Large intestine (tissue), 12 donors: ENCODE data around the gene CNPPD1. TPM values are rescaled to one million over a fixed set of nuclear protein-coding genes. Genes with fewer than 3 reads are reported as not detected.

Experiments
- DNase-seq, 2 donors: peaks; one replicate each; pipeline versions ENCODE4 v3.0.0 to v3.0.0-alpha.2; 2013
- H3K27ac ChIP-seq: one replicate; pipeline ENCODE4 v1.5.1; 2013; ENCODE audit warnings: low read length
- H3K27me3 ChIP-seq: 2 replicates; pipeline ENCODE4 v1.6.1; 2013; ENCODE audit warnings: low read length; ENCODE audit not compliant: control insufficient read depth, insufficient read depth
- H3K36me3 ChIP-seq: 2 replicates; pipeline ENCODE4 v1.6.1; 2013; ENCODE audit warnings: low read length; ENCODE audit not compliant: control insufficient read depth, insufficient read depth
- H3K4me1 ChIP-seq: one replicate; pipeline ENCODE4 v1.6.1; 2013; ENCODE audit warnings: low read length; ENCODE audit not compliant: control insufficient read depth, insufficient read depth
- H3K4me3 ChIP-seq: one replicate; pipeline ENCODE4 v1.5.1; 2013; ENCODE audit warnings: low read length
- H3K9me3 ChIP-seq: one replicate; pipeline ENCODE4 v1.6.1; 2013; ENCODE audit warnings: mild to moderate bottlenecking, low read depth, low read length, moderate library complexity; ENCODE audit not compliant: control insufficient read depth
- WGBS: methylation state at CpG from one replicate; pipeline ENCODE4 v1.1.5; 2013; ENCODE audit warnings: low lambda C conversion rate; ENCODE audit not compliant: insufficient coverage; 5-methylcytosine and 5-hydroxymethylcytosine counted together
- long read RNA-seq, 11 donors: transcript quantifications; one replicate each; lab custom pipeline, GENCODE V29; 2026
- polyA plus RNA-seq: library from polyadenylated mRNA; unstranded; fragments of 120-200 nt; gene quantifications from one replicate; pipeline ENCODE4 v1.2.1, GENCODE V29; 2013

Gene CNPPD1
- 56.2 TPM for polyA plus RNA-seq
- long read RNA-seq, donor 1, transcript CNPPD1-201 (8 exons, 2,060 nt) = major isoform, 14 of 24 reads
- long read RNA-seq, donor 1, partial matches to known transcripts = 10 of 24 reads
- long read RNA-seq, donor 1, other reads (novel, unspliced or antisense) = 0 of 24 reads
- long read RNA-seq, donor 2, transcript CNPPD1-201 (8 exons, 2,060 nt) = major isoform, 18 of 35 reads
- long read RNA-seq, donor 2, partial matches to known transcripts = 16 of 35 reads
- long read RNA-seq, donor 2, other reads (novel, unspliced or antisense) = 0 of 35 reads
- long read RNA-seq, donor 3 = 0 reads
- long read RNA-seq, donor 4, partial matches to known transcripts = 0 of 2 reads
- long read RNA-seq, donor 4, other reads (novel, unspliced or antisense) = 0 of 2 reads
- long read RNA-seq, donor 5, transcript CNPPD1-201 (8 exons, 2,060 nt) = major isoform, 10 of 10 reads
- long read RNA-seq, donor 5, partial matches to known transcripts = 0 of 10 reads
- long read RNA-seq, donor 5, other reads (novel, unspliced or antisense) = 0 of 10 reads
- long read RNA-seq, donor 6, transcript CNPPD1-201 (8 exons, 2,060 nt) = major isoform, 20 of 21 reads
- long read RNA-seq, donor 6, partial matches to known transcripts = 0 of 21 reads
- long read RNA-seq, donor 6, other reads (novel, unspliced or antisense) = 0 of 21 reads
- long read RNA-seq, donor 7, partial matches to known transcripts = 0 of 4 reads
- long read RNA-seq, donor 7, other reads (novel, unspliced or antisense) = 0 of 4 reads
- long read RNA-seq, donor 8, transcript CNPPD1-201 (8 exons, 2,060 nt) = major isoform, 18 of 23 reads
- long read RNA-seq, donor 8, partial matches to known transcripts = 5 of 23 reads
- long read RNA-seq, donor 8, other reads (novel, unspliced or antisense) = 0 of 23 reads
- long read RNA-seq, donor 9, transcript CNPPD1-201 (8 exons, 2,060 nt) = major isoform, 15 of 30 reads
- long read RNA-seq, donor 9, partial matches to known transcripts = 14 of 30 reads
- long read RNA-seq, donor 9, other reads (novel, unspliced or antisense) = 0 of 30 reads
- long read RNA-seq, donor 10, transcript CNPPD1-201 (8 exons, 2,060 nt) = major isoform, 15 of 20 reads
- long read RNA-seq, donor 10, partial matches to known transcripts = 5 of 20 reads
- long read RNA-seq, donor 10, other reads (novel, unspliced or antisense) = 0 of 20 reads
- long read RNA-seq, donor 11, transcript CNPPD1-201 (8 exons, 2,060 nt) = major isoform, 9 of 14 reads
- long read RNA-seq, donor 11, partial matches to known transcripts = 5 of 14 reads
- long read RNA-seq, donor 11, other reads (novel, unspliced or antisense) = 0 of 14 reads

GRCh38 chr2:219176818-219177551 lies at the start of gene CNPPD1:
CNPPD1 (minus strand) TSS chr2:219176925; CDS start chr2:219176828, 97 bp downstream.
- Histone ChIP-seq H3K4me1 (peaks cover 21% of the 10 kb centered on the region), H3K27me3 (no peaks in the 10 kb centered on the region), H3K36me3 (peaks cover 55% of the 10 kb centered on the region), H3K27ac (peak within 1 kb of the TSS; percentile 98), H3K4me3 (peak within 1 kb of the TSS; percentile 70), H3K9me3 (no peaks in the 10 kb centered on the region)
- DNase-seq = peak; percentile 92 to 95
- no CpG with 5 or more reads among the region's 69 CpGs for WGBS

- H3K4me3 ChIP-seq = no peak overlapping the region
- H3K4me1 ChIP-seq = peaks cover 10% of the 10 kb centered on the region
- H3K9me3 ChIP-seq = no peaks in the 10 kb centered on the region
- no CpG with 5 or more reads among the region's 3 CpGs for WGBS
- H3K36me3 ChIP-seq = peaks cover 57% of the 10 kb centered on the region
- H3K27me3 ChIP-seq = no peaks in the 10 kb centered on the region
- H3K27ac ChIP-seq = no peak overlapping the region
- no peak for DNase-seq
These were observed 48.6 kb upstream of the CNPPD1 start for GRCh38 chr2:219225350-219225749.

GRCh38 chr2:219223831-219224610 lies 47.3 kb upstream of the CNPPD1 start:
- peaks cover 19% of the 10 kb centered on the region for H3K4me1 ChIP-seq
- WGBS = no CpG with 5 or more reads among the region's 31 CpGs
- no peaks in the 10 kb centered on the region for H3K9me3 ChIP-seq
- H3K4me3 ChIP-seq = no peak overlapping the region
- peaks cover 64% of the 10 kb centered on the region for H3K36me3 ChIP-seq
- H3K27me3 ChIP-seq = no peaks in the 10 kb centered on the region
- no peak for DNase-seq
- H3K27ac ChIP-seq = no peak overlapping the region

- no CpG with 5 or more reads among the region's 16 CpGs for WGBS
- peaks cover 16% of the 10 kb centered on the region for H3K4me1 ChIP-seq
- H3K36me3 ChIP-seq = peaks cover 64% of the 10 kb centered on the region
These were observed 45.3 kb upstream of the CNPPD1 start for GRCh38 chr2:219221957-219222518.

GRCh38 chr2:219220652-219221402 lies 44.1 kb upstream of the CNPPD1 start:
- DNase-seq = no peak
- no peaks in the 10 kb centered on the region for H3K9me3 ChIP-seq
- no peak overlapping the region for H3K4me3 ChIP-seq
- peaks cover 65% of the 10 kb centered on the region for H3K36me3 ChIP-seq
- peaks cover 16% of the 10 kb centered on the region for H3K4me1 ChIP-seq
- no peaks in the 10 kb centered on the region for H3K27me3 ChIP-seq
- no peak overlapping the region for H3K27ac ChIP-seq
- WGBS = no CpG with 5 or more reads among the region's 19 CpGs

More at GRCh38 chr2:219221957-219222518, 45.3 kb upstream of the CNPPD1 start:
- no peak overlapping the region for H3K27ac ChIP-seq
- H3K4me3 ChIP-seq = no peak overlapping the region
- DNase-seq = no peak
- H3K27me3 ChIP-seq = no peaks in the 10 kb centered on the region
- H3K9me3 ChIP-seq = no peaks in the 10 kb centered on the region

- H3K36me3 ChIP-seq = peaks cover 61% of the 10 kb centered on the region
- H3K4me1 ChIP-seq = peaks cover 16% of the 10 kb centered on the region
- no CpG with 5 or more reads among the region's 18 CpGs for WGBS
- H3K9me3 ChIP-seq = no peaks in the 10 kb centered on the region
- no peak overlapping the region for H3K27ac ChIP-seq
- H3K27me3 ChIP-seq = no peaks in the 10 kb centered on the region
- no peak for DNase-seq
- H3K4me3 ChIP-seq = no peak overlapping the region
These were observed 43.2 kb upstream of the CNPPD1 start for GRCh38 chr2:219219784-219220532.

- Histone ChIP-seq H3K36me3 (peaks cover 61% of the 10 kb centered on the region), H3K27ac (peak within 1 kb of the TSS; percentile 88), H3K4me1 (peaks cover 16% of the 10 kb centered on the region), H3K9me3 (no peaks in the 10 kb centered on the region), H3K4me3 (peak within 1 kb of the TSS; percentile 52), H3K27me3 (no peaks in the 10 kb centered on the region)
- peak; percentile 91 to 93 for DNase-seq
- WGBS = no CpG with 5 or more reads among the region's 71 CpGs
These were observed 42.3 kb upstream of the CNPPD1 start, which contains the start of gene ABCB6 for GRCh38 chr2:219218732-219219701. ABCB6 (minus strand) TSS chr2:219218958; CDS start chr2:219218673, 285 bp downstream.
